SU-DHL-6 (cell line): ENCODE results near the gene AMOTL1.

Source experiments
- H2AFZ ChIP-seq: fragments of 200-600 bp; sonication (generic); 2 replicates; pipeline ENCODE4 v1.6.1; 2014; ENCODE audit warnings: low read depth, mild to moderate bottlenecking, moderate library complexity, mixed read lengths, antibody characterized with exemption, low read length; ENCODE audit not compliant: severe bottlenecking
- H3F3A ChIP-seq: fragments of 200-600 bp; shearing (Covaris generic); 2 replicates; pipeline ENCODE4 v1.6.0; 2016; ENCODE audit warnings: antibody characterized with exemption, mild to moderate bottlenecking; ENCODE audit not compliant: insufficient read depth
- H3K27ac ChIP-seq: fragments of 200-600 bp; sonication (generic); 2 replicates; pipeline ENCODE4 v1.5.1; 2016; ENCODE audit warnings: low read depth, mild to moderate bottlenecking, low read length, moderate library complexity, mixed read lengths
- H3K27me3 ChIP-seq: fragments of 200-600 bp; sonication (generic), shearing (Covaris generic); 2 replicates; pipeline ENCODE4 v1.6.0; 2014; ENCODE audit warnings: mild to moderate bottlenecking, low read length
- H3K36me3 ChIP-seq: fragments of 200-600 bp; sonication (generic); 2 replicates; pipeline ENCODE4 v1.6.1; 2014; ENCODE audit warnings: mild to moderate bottlenecking, low read length, mixed read lengths
- H3K4me2 ChIP-seq: fragments of 300-600, 200-600 bp; shearing (Covaris generic), sonication (generic); 2 replicates; pipeline ENCODE4 v1.6.0; 2014; ENCODE audit warnings: low read length, low read depth, mild to moderate bottlenecking; ENCODE audit not compliant: poor library complexity, severe bottlenecking
- H3K4me3 ChIP-seq: fragments of 200-600 bp; sonication (generic); 2 replicates; pipeline ENCODE4 v1.5.1; 2014; ENCODE audit warnings: antibody characterized with exemption, low read length, mild to moderate bottlenecking, mixed read lengths; ENCODE audit not compliant: insufficient read depth, poor library complexity, severe bottlenecking
- H3K79me2 ChIP-seq: fragments of 200-600 bp; sonication (generic); 2 replicates; pipeline ENCODE4 v1.6.1; 2014; ENCODE audit warnings: mild to moderate bottlenecking, low read length, moderate library complexity; ENCODE audit not compliant: insufficient read depth
- H3K9ac ChIP-seq: fragments of 200-600 bp; sonication (generic); 2 replicates; pipeline ENCODE4 v1.7.0; 2014; ENCODE audit warnings: mild to moderate bottlenecking, low read length
- H3K9me2 ChIP-seq: fragments of 200-600 bp; sonication (generic); replicated peaks from 2 replicates; pipeline ENCODE4 v1.6.1; 2014; ENCODE audit warnings: low read length; ENCODE audit not compliant: insufficient read depth
- H3K9me3 ChIP-seq: fragments of 200-600 bp; sonication (generic); 2 replicates; pipeline ENCODE4 v1.6.1; 2014; ENCODE audit warnings: low read length, mixed read lengths; ENCODE audit not compliant: insufficient read depth
- H4K20me1 ChIP-seq: fragments of 200-600 bp; sonication (generic); 2 replicates; pipeline ENCODE4 v1.6.1; 2014; ENCODE audit warnings: low read depth, mild to moderate bottlenecking, antibody characterized with exemption, low read length, moderate library complexity, mixed read lengths
- EZH2phosphoT487 ChIP-seq: fragments of 200-600 bp; sonication (generic), shearing (Covaris generic); conservative IDR thresholded peaks from 2 replicates; pipeline ENCODE4 v1.6.1; 2018; ENCODE audit warnings: mild to moderate bottlenecking, antibody characterized with exemption, low read length, moderate library complexity, mixed read lengths
- TF ChIP-seq, protein P1 (sequence below): fragments of 200-600 bp; sonication (generic); IDR thresholded peaks from one replicate; pipeline ENCODE4 v1.5.1; 2017; ENCODE audit warnings: antibody characterized with exemption, mild to moderate bottlenecking, low read length, moderate library complexity; ENCODE audit not compliant: insufficient read depth, poor library complexity, severe bottlenecking

Gene AMOTL1

DNA sequence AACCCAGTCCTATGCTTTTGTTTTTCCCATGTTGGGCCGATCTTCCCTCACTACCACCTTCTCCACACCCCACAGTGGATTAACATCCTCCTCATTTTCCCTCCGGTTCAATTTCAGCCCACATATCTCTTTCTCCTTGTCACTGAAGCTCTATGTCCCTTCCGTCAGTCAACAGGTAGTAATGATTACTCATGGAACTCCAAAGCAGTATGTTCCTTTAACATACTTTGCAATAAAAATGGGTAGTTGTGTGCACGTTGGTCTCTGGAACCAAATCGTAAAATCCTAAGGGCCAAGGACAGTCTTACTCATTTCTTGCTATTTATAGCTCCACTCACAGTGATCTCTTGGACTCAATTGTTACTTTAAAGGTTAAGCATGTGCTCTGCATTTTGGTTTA is 20.2 kb downstream of the AMOTL1 start:
- Histone ChIP-seq H3K4me3 (no peak overlapping the region), H3K9me3 (no peaks in the 10 kb centered on the region), H3F3A (no peaks in the 10 kb centered on the region), H3K27me3 (no peaks in the 10 kb centered on the region), H3K9me2 (no peaks in the 10 kb centered on the region), H3K27ac (no peak overlapping the region), H4K20me1 (no peaks in the 10 kb centered on the region), H3K9ac (no peak overlapping the region), H2AFZ (no peak overlapping the region), H3K4me2 (no peak overlapping the region), H3K36me3 (no peaks in the 10 kb centered on the region), H3K79me2 (no peaks in the 10 kb centered on the region)
- TF ChIP-seq EZH2phosphoT487 = no peak
- TF ChIP-seq, protein P1, sequence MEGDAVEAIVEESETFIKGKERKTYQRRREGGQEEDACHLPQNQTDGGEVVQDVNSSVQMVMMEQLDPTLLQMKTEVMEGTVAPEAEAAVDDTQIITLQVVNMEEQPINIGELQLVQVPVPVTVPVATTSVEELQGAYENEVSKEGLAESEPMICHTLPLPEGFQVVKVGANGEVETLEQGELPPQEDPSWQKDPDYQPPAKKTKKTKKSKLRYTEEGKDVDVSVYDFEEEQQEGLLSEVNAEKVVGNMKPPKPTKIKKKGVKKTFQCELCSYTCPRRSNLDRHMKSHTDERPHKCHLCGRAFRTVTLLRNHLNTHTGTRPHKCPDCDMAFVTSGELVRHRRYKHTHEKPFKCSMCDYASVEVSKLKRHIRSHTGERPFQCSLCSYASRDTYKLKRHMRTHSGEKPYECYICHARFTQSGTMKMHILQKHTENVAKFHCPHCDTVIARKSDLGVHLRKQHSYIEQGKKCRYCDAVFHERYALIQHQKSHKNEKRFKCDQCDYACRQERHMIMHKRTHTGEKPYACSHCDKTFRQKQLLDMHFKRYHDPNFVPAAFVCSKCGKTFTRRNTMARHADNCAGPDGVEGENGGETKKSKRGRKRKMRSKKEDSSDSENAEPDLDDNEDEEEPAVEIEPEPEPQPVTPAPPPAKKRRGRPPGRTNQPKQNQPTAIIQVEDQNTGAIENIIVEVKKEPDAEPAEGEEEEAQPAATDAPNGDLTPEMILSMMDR = no peak

DNA sequence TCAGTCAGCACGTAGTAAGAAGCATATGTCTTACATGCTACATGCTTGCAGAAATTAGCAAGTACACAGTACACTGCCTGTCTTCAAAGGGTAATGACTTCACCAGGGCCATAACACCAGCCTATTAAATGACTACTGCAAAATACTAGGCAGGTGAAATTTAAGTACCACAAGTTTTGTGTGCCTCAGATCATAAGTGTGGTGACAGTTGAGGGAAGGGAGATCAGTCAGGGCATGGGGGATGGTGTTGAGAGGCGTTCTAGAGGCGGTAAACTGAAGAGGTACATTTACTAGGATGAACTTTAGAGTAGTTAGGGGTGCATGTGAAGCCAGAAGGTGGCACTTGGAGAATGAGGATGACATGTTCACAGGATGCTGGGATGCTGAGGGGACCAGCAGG is 22.0 kb downstream of the AMOTL1 start:
- TF ChIP-seq, protein P1 = no peak
- no peak for TF ChIP-seq EZH2phosphoT487
- H3K36me3 ChIP-seq = no peaks in the 10 kb centered on the region
- H3K4me3 ChIP-seq = no peak overlapping the region
- no peaks in the 10 kb centered on the region for H3K9me2 ChIP-seq
- H2AFZ ChIP-seq = no peak overlapping the region
- no peaks in the 10 kb centered on the region for H3F3A ChIP-seq
- H3K9me3 ChIP-seq = no peaks in the 10 kb centered on the region
- H3K27me3 ChIP-seq = no peaks in the 10 kb centered on the region
- H3K79me2 ChIP-seq = no peaks in the 10 kb centered on the region
- no peaks in the 10 kb centered on the region for H4K20me1 ChIP-seq
- no peak overlapping the region for H3K4me2 ChIP-seq
- no peak overlapping the region for H3K27ac ChIP-seq
- no peak overlapping the region for H3K9ac ChIP-seq

- H3K9me2 ChIP-seq = no peaks in the 10 kb centered on the region
- H3K79me2 ChIP-seq = no peaks in the 10 kb centered on the region
- H3K4me2 ChIP-seq = no peak overlapping the region
Measured at GRCh38 chr11:94790661-94791180, 22.6 kb downstream of the AMOTL1 start.

More at GRCh38 chr11:94790661-94791180, 22.6 kb downstream of the AMOTL1 start:
- Histone ChIP-seq H3K9me3 (no peaks in the 10 kb centered on the region), H3K9ac (no peak overlapping the region), H4K20me1 (no peaks in the 10 kb centered on the region), H2AFZ (no peak overlapping the region), H3K4me3 (no peak overlapping the region), H3F3A (no peaks in the 10 kb centered on the region), H3K27me3 (no peaks in the 10 kb centered on the region), H3K36me3 (no peaks in the 10 kb centered on the region), H3K27ac (no peak overlapping the region)
- TF ChIP-seq EZH2phosphoT487 = no peak
- TF ChIP-seq, protein P1 = no peak
